CD14-positive monocyte (primary cell): ENCODE data around the gene SP5. TPM values are rescaled to one million over a fixed set of nuclear protein-coding genes. Genes with fewer than 3 reads are reported as not detected.

Experiments used
- DNase-seq, 3 donors: peaks; one replicate each; pipeline ENCODE4 v3.0.0-alpha.2; 2011 to 2022
- H2AFZ ChIP-seq: 2 replicates; pipeline ENCODE4 v1.6.0; 2012; ENCODE audit warnings: mild to moderate bottlenecking, low read depth, low read length, inconsistent platforms; ENCODE audit not compliant: insufficient read depth, poor library complexity, severe bottlenecking
- H3K27ac ChIP-seq, 2 donors: 1 replicate in 1 of 2; 2 replicates in 1 of 2; pipeline ENCODE4 v1.5.1; 2012 to 2013; ENCODE audit warnings: low read length in 2 of 2, control low read depth in 1 of 2, inconsistent platforms in 1 of 2, low read depth in 1 of 2, mild to moderate bottlenecking in 1 of 2
- H3K27me3 ChIP-seq, 2 donors: one replicate each; pipeline versions ENCODE4 v1.6.0 to v1.6.1; 2011 to 2013; ENCODE audit warnings: low read length in 2 of 2; ENCODE audit not compliant: control insufficient read depth in 2 of 2, insufficient read depth in 2 of 2
- H3K36me3 ChIP-seq, 2 donors: replicated peaks in 1 of 2; 1 replicate in 1 of 2; 2 replicates in 1 of 2; pipeline versions ENCODE4 v1.5.1 to v1.6.1; 2012 to 2013; ENCODE audit warnings: low read length in 2 of 2, control low read depth in 1 of 2, inconsistent platforms in 1 of 2, mild to moderate bottlenecking in 1 of 2; ENCODE audit not compliant: insufficient read depth in 2 of 2, control insufficient read depth in 1 of 2
- H3K4me1 ChIP-seq, 2 donors: 1 replicate in 1 of 2; 2 replicates in 1 of 2; pipeline versions ENCODE4 v1.5.1 to v1.6.1; 2012 to 2013; ENCODE audit warnings: low read length in 2 of 2, control low read depth in 1 of 2, inconsistent platforms in 1 of 2, mild to moderate bottlenecking in 1 of 2, moderate library complexity in 1 of 2; ENCODE audit not compliant: insufficient read depth in 2 of 2, control insufficient read depth in 1 of 2
- H3K4me2 ChIP-seq: replicated peaks from 2 replicates; pipeline ENCODE3; 2012; ENCODE audit warnings: low read length, moderate library complexity, mild to moderate bottlenecking; ENCODE audit not compliant: poor library complexity, severe bottlenecking; ENCODE audit errors: extremely low read depth
- H3K4me3 ChIP-seq, 3 experiments: fragments of 200-600 bp in 1 of 3; sonication (generic) in 1 of 3; replicated peaks in 1 of 3; 1 replicate in 2 of 3; 2 replicates in 1 of 3; pipeline ENCODE4 v1.5.1; 2011 to 2013; ENCODE audit warnings: low read length in 3 of 3, mild to moderate bottlenecking in 3 of 3, control low read depth in 2 of 3, low read depth in 2 of 3, inconsistent platforms in 1 of 3, moderate library complexity in 1 of 3
- H3K79me2 ChIP-seq: 2 replicates; pipeline ENCODE4 v1.6.0; 2012; ENCODE audit warnings: mild to moderate bottlenecking, control low read depth, inconsistent platforms, low read length, moderate library complexity; ENCODE audit not compliant: insufficient read depth
- H3K9ac ChIP-seq: 2 replicates; pipeline ENCODE4 v1.6.0; 2017; ENCODE audit warnings: low read length, mild to moderate bottlenecking; ENCODE audit not compliant: insufficient read depth, poor library complexity, severe bottlenecking
- H3K9me3 ChIP-seq, 2 donors: replicated peaks in 1 of 2; 1 replicate in 1 of 2; 2 replicates in 1 of 2; pipeline versions ENCODE4 v1.5.1 to v1.6.1; 2012 to 2013; ENCODE audit warnings: low read length in 2 of 2, control low read depth in 1 of 2; ENCODE audit not compliant: control insufficient read depth in 1 of 2, insufficient read depth in 1 of 2
- H4K20me1 ChIP-seq: 2 replicates; pipeline ENCODE4 v1.6.0; 2012; ENCODE audit warnings: mild to moderate bottlenecking, low read length, control low read depth, moderate library complexity; ENCODE audit not compliant: insufficient read depth
- H3K27ac Mint-ChIP-seq, 7 donors: one replicate each; pipeline ENCODE4 v1.8.0; 2020; ENCODE audit warnings: mild to moderate bottlenecking in 7 of 7, mixed read lengths in 7 of 7, moderate library complexity in 6 of 7, inconsistent platforms in 2 of 7
- H3K27me3 Mint-ChIP-seq, 3 donors: one replicate each; pipeline ENCODE4 v1.8.0; 2021 to 2022; ENCODE audit warnings: low read depth in 3 of 3, mild to moderate bottlenecking in 3 of 3, mixed read lengths in 3 of 3, moderate library complexity in 3 of 3, inconsistent platforms in 1 of 3
- H3K36me3 Mint-ChIP-seq, 2 donors: one replicate each; pipeline ENCODE4 v1.8.0; 2020; ENCODE audit warnings: mixed read lengths in 2 of 2, inconsistent platforms in 1 of 2, mild to moderate bottlenecking in 1 of 2
- H3K4me1 Mint-ChIP-seq: one replicate; pipeline ENCODE4 v1.8.0; 2020; ENCODE audit warnings: mild to moderate bottlenecking, mixed read lengths
- H3K4me3 Mint-ChIP-seq, 2 donors: one replicate each; pipeline ENCODE4 v1.8.0; 2020; ENCODE audit warnings: mild to moderate bottlenecking in 2 of 2, mixed read lengths in 2 of 2, moderate library complexity in 1 of 2
- H3K9me3 Mint-ChIP-seq, 7 donors: one replicate each; pipeline ENCODE4 v1.8.0; 2020 to 2022; ENCODE audit warnings: mixed read lengths in 7 of 7, mild to moderate bottlenecking in 6 of 7, moderate library complexity in 6 of 7, inconsistent platforms in 2 of 7
- WGBS: methylation state at CpG from one replicate; pipeline ENCODE4 v1.1.5; 2013; ENCODE audit warnings: missing lambda C conversion rate; ENCODE audit not compliant: insufficient coverage; 5-methylcytosine and 5-hydroxymethylcytosine counted together
- intact Hi-C, 2 donors: fragments of 100-400 bp; cut with micrococcal nuclease; formaldehyde crosslinking; loops; one replicate each; pipeline versions ENCODE4 v1.15.0 to v1.15.1; 2023
- polyA plus RNA-seq, 3 donors: library from polyadenylated mRNA; depleted of rRNA in 1 of 3; unstranded in 2 of 3; stranded (reverse) in 1 of 3; fragments of 300-500 nt in 2 of 3; fragments of >200 nt in 1 of 3; fragmentation: Illumina TruSeq in 2 of 3; gene quantifications; 1 replicate in 2 of 3; 2 replicates in 1 of 3; pipeline ENCODE4 v1.2.3, GENCODE V29; 2012 to 2021
- TF ChIP-seq, protein P1 (sequence below): fragments of 200-600 bp; IDR thresholded peaks from one replicate; pipeline ENCODE4 v1.8.0; 2022; ENCODE audit warnings: antibody characterized with exemption, mild to moderate bottlenecking

SP5 gene
- polyA plus RNA-seq, 3 donors, result not detected

DNA sequence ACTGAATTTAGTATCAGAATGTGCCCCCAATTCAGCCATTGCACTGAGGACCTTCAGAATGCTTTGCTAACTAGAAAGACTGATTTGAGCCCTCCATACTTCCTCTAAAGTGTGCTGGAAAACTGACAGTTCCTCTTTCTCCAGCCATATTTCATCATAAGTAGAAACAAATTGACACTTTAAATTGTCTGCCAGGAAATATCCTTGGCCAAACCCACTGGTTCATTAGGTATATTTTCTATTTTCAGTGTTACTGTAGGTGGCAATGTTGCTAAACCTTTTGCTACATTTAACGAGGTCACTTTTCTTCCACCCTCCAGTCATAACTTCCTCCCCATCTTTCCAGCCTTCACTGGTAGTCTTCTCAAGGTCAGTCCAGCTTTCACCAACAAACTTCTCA, 21.5 kb downstream of the SP5 start:
- no peak overlapping the region for H2AFZ ChIP-seq
- H3K27me3 ChIP-seq, result peaks cover 7 to 17% of the 10 kb centered on the region in 2 donors
- Mint-ChIP-seq H3K27ac (peak overlapping the region in 1 of 7 donors; percentile 9), H3K9me3 (peaks cover 0 to 6% (median 2%) of the 10 kb centered on the region in 7 donors), H3K4me3 (peak overlapping the region in 1 of 2 donors; percentile 41), H3K27me3 (peaks cover 5 to 21% (median 13%) of the 10 kb centered on the region in 3 donors), H3K4me1 (peaks cover 20% of the 10 kb centered on the region), H3K36me3 (no peaks in the 10 kb centered on the region)
- no peak overlapping the region for H3K4me3 ChIP-seq
- H3K9ac ChIP-seq, result no peak overlapping the region
- 0% methylated on average over 1 of the region's 1 CpG for WGBS
- H3K4me1 ChIP-seq, result peaks cover 14 to 18% of the 10 kb centered on the region in 2 donors
- TF ChIP-seq, protein P1, sequence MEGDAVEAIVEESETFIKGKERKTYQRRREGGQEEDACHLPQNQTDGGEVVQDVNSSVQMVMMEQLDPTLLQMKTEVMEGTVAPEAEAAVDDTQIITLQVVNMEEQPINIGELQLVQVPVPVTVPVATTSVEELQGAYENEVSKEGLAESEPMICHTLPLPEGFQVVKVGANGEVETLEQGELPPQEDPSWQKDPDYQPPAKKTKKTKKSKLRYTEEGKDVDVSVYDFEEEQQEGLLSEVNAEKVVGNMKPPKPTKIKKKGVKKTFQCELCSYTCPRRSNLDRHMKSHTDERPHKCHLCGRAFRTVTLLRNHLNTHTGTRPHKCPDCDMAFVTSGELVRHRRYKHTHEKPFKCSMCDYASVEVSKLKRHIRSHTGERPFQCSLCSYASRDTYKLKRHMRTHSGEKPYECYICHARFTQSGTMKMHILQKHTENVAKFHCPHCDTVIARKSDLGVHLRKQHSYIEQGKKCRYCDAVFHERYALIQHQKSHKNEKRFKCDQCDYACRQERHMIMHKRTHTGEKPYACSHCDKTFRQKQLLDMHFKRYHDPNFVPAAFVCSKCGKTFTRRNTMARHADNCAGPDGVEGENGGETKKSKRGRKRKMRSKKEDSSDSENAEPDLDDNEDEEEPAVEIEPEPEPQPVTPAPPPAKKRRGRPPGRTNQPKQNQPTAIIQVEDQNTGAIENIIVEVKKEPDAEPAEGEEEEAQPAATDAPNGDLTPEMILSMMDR, result no peak
- no peaks in the 10 kb centered on the region for H3K36me3 ChIP-seq
- no peaks in the 10 kb centered on the region for H3K79me2 ChIP-seq
- no peaks in the 10 kb centered on the region for H4K20me1 ChIP-seq
- H3K4me2 ChIP-seq, result no peak overlapping the region
- peaks cover 0 to 2% of the 10 kb centered on the region in 2 donors for H3K9me3 ChIP-seq
- intact Hi-C loops, result no loop called here
- H3K27ac ChIP-seq, result no peak overlapping the region
- DNase-seq, result peak in 2 of 3 donors; percentile 51 to 67

DNA sequence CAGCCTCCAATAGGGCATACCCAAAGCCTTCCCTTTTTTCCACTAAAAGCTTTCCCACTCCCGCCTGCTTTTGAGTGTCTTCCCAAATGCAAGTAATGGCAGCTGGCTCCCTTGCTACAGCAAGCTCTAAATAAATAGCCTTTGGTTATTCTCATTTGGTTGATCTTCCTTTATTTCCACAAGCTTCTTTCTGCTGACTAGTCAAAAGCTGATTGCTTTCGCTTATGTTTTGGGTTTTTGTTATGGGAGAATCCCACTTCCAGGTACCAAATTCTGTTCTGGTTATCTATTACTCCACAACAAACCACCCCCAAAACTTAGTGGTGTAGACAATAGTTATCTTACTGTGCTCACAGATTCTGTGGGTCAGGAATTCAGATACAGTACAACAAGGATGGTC, 22.3 kb downstream of the SP5 start:
- intact Hi-C loops, result no loop called here
- Mint-ChIP-seq H3K27me3 (peaks cover 4 to 18% (median 13%) of the 10 kb centered on the region in 3 donors), H3K4me1 (peaks cover 20% of the 10 kb centered on the region), H3K9me3 (peaks cover 0 to 5% (median 0%) of the 10 kb centered on the region in 7 donors), H3K27ac (no peak overlapping the region), H3K36me3 (no peaks in the 10 kb centered on the region), H3K4me3 (no peak overlapping the region)
- Histone ChIP-seq H4K20me1 (no peaks in the 10 kb centered on the region), H3K4me1 (peaks cover 14 to 18% of the 10 kb centered on the region in 2 donors), H3K4me3 (no peak overlapping the region), H3K36me3 (no peaks in the 10 kb centered on the region), H3K9ac (no peak overlapping the region), H2AFZ (no peak overlapping the region), H3K4me2 (no peak overlapping the region), H3K27me3 (peaks cover 4 to 12% of the 10 kb centered on the region in 2 donors), H3K9me3 (peaks cover 0 to 2% of the 10 kb centered on the region in 2 donors), H3K79me2 (no peaks in the 10 kb centered on the region), H3K27ac (no peak overlapping the region)
- 100% methylated on average over 1 of the region's 2 CpGs for WGBS
- no peak for DNase-seq
- TF ChIP-seq, protein P1, result no peak
